Transverse colon (tissue), 4 donors: Measurements from ENCODE around the gene MXI1. TPM values are rescaled to one million over a fixed set of nuclear protein-coding genes. Genes with fewer than 3 reads are reported as not detected.
A peak's percentile ranks its signal among the peaks of the same experiment; 100 is the strongest.

Experiments
- DNase-seq: peaks from one replicate; pipeline ENCODE4 v3.0.0-alpha.2; 2019
- H3K27ac ChIP-seq, 4 donors: fragments of 200-600 bp; sonication (generic); 2 replicates each; pipeline ENCODE4 v1.5.1; 2016 to 2018; ENCODE audit warnings: inconsistent platforms in 4 of 4
- H3K27me3 ChIP-seq: fragments of 200-600 bp; sonication (generic); 2 replicates; pipeline ENCODE4 v1.5.1; 2017; ENCODE audit warnings: inconsistent platforms
- H3K36me3 ChIP-seq, 4 donors: fragments of 200-600 bp; sonication (generic); 2 replicates each; pipeline ENCODE4 v1.5.1; 2017 to 2019; ENCODE audit warnings: inconsistent platforms in 4 of 4
- H3K4me1 ChIP-seq, 4 donors: fragments of 200-600 bp; sonication (generic); 2 replicates each; pipeline ENCODE4 v1.5.1; 2017 to 2020; ENCODE audit warnings: inconsistent platforms in 4 of 4
- H3K4me3 ChIP-seq, 4 donors: fragments of 200-600 bp; sonication (generic); 1 replicate in 1 of 4; 2 replicates in 3 of 4; pipeline versions ENCODE4 v1.5.1 to v1.6.1; 2017 to 2019; ENCODE audit warnings: inconsistent platforms in 4 of 4
- H3K9me3 ChIP-seq, 2 donors: fragments of 200-600 bp; sonication (generic); 2 replicates each; pipeline ENCODE4 v1.5.1; 2017 to 2019; ENCODE audit warnings: inconsistent platforms in 2 of 2
- CTCF ChIP-seq, 5 experiments: fragments of 200-600 bp in 3 of 5; fragments of 450-650 bp in 2 of 5; sonication (generic) in 3 of 5; IDR thresholded peaks; 1 replicate in 2 of 5; 2 replicates in 3 of 5; pipeline ENCODE4 v1.5.1; 2016 to 2017; ENCODE audit warnings: antibody characterized with exemption in 5 of 5, inconsistent platforms in 3 of 5, mild to moderate bottlenecking in 2 of 5, moderate library complexity in 1 of 5
- EP300 ChIP-seq: sonication (generic); formaldehyde crosslinking; IDR thresholded peaks from one replicate; pipeline ENCODE4 v1.6.1; 2017; ENCODE audit warnings: antibody characterized with exemption, low read depth
- POLR2A ChIP-seq: fragments of 450-650 bp; IDR thresholded peaks from one replicate; pipeline ENCODE4 v1.6.1; 2016; ENCODE audit warnings: antibody characterized with exemption, mild to moderate bottlenecking, moderate library complexity
- POLR2AphosphoS5 ChIP-seq, 3 donors: sonication (generic); formaldehyde crosslinking; IDR thresholded peaks; one replicate each; pipeline ENCODE4 v1.6.1; 2016; ENCODE audit warnings: antibody characterized with exemption in 3 of 3
- WGBS, 2 donors: methylation state at CpG; one replicate each; pipeline ENCODE4 v1.1.5; 2018; ENCODE audit warnings: low coverage in 1 of 2; 5-methylcytosine and 5-hydroxymethylcytosine counted together
- in situ Hi-C, 4 donors: fragments of 200-750 bp; cut with MboI; loops; one replicate each; pipeline versions ENCODE4 v1.15.0 to v1.15.1; 2017; ENCODE audit warnings: low sequenced_read_pairs in 3 of 4, low pct_ligation_motif_present in 1 of 4, low pct_unique_long_range_greater_than_20kb in 1 of 4
- intact Hi-C: fragments of 100-400 bp; cut with DNase I; formaldehyde crosslinking; loops from one replicate; pipeline ENCODE4 v1.15.1; 2023; ENCODE audit warnings: low total_unique reads
- total RNA-seq, 4 donors: library from RNA; depleted of rRNA; stranded (reverse); fragments of >200 nt; gene quantifications; one replicate each; pipeline ENCODE4 v1.1.0, GENCODE V29; 2016

The MXI1 gene
- total RNA-seq, 4 donors from 2014 or later, result 44.8 to 96.5 (median 65.3) TPM

- no peak for TF ChIP-seq CTCF (IDR thresholded peaks at IDR 0.05)
- TF ChIP-seq POLR2A, result no peak
- TF ChIP-seq EP300, result no peak
- no peak for TF ChIP-seq POLR2AphosphoS5 (IDR thresholded peaks at IDR 0.05)
- H3K4me1 ChIP-seq, result peaks cover 8 to 60% (median 23%) of the 10 kb centered on the region in 4 donors
- peaks cover 0 to 25% (median 12%) of the 10 kb centered on the region in 4 donors for H3K36me3 ChIP-seq
- intact Hi-C loops, result no loop called here
- DNase-seq, result no peak
- H3K27ac ChIP-seq, result peak overlapping the region in 3 of 4 donors; percentile 92 to 98 (median 98)
- H3K9me3 ChIP-seq, result no peaks in the 10 kb centered on the region
- H3K27me3 ChIP-seq, result no peaks in the 10 kb centered on the region
- WGBS, 2 donors, result 5 to 7% methylated on average over 4 of the region's 4 CpGs
- in situ Hi-C loops, result loop anchor here in 2 of 4 donors (25.0 kb wide), 2 partner anchors 234 to 584 kb away; no protein-coding TSS in a partner anchor
- H3K4me3 ChIP-seq, result peak overlapping the region; percentile 78 to 99 (median 95)
These were observed 96.3 kb downstream of the MXI1 start for GRCh38 chr10:110303681-110304080.

- Histone ChIP-seq H3K4me3 (peak overlapping the region; percentile 78 to 99 (median 95)), H3K36me3 (peaks cover 0 to 20% (median 9%) of the 10 kb centered on the region in 4 donors), H3K27me3 (peaks cover under 1% of the 10 kb centered on the region), H3K27ac (peak overlapping the region; percentile 92 to 98 (median 96)), H3K4me1 (peaks cover 8 to 56% (median 23%) of the 10 kb centered on the region in 4 donors), H3K9me3 (no peaks in the 10 kb centered on the region)
- TF ChIP-seq EP300, result no peak
- no peak for TF ChIP-seq POLR2AphosphoS5 (IDR thresholded peaks at IDR 0.05)
- TF ChIP-seq CTCF (IDR thresholded peaks at IDR 0.05), result no peak
- TF ChIP-seq POLR2A, result no peak
- intact Hi-C loops, result no loop called here
- in situ Hi-C loops, result loop anchor here in 2 of 4 donors (25.0 kb wide), 2 partner anchors 233 to 583 kb away; no protein-coding TSS in a partner anchor
- 0% methylated on average over 3 to 10 of the region's 42 CpGs for WGBS, 2 donors
- no peak for DNase-seq
These were observed 97.0 kb downstream of the MXI1 start for GRCh38 chr10:110304394-110304779.

DNA sequence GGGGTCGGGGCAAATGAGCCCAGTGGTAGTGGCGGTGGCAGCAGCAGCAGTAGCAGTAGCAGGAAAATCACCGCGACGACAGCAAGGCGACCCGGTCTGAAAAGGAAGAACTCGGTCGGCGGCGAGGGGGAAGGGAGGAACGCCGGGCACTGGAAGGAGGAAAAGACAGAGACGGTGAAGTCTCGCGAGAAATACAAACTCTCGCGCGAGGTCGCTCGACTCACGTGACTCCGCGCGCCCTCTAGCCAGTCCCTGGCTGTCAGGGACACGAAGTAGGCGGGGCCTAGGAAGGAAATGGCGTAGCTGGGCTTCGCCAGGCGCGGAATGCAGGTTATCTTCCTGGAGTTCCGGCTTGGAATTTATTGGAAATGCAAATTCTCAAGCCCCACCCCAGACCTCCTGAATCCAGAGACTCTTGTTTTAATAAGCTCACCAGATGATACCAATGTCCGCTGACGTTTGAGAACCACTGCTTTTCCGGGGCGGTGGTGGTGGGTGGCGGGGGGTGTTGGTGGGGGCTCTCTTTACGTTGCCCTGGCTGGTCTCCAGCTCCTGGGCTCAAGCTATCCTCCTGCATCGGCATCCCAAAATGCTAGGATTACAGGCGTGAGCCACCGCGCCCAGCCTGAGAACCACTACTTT, 97.5 kb downstream of the MXI1 start, which contains the start of gene SMNDC1:
SMNDC1 (minus strand) TSS at position 141 of the 642 bp plus-strand sequence. CDS start 1,333 bp downstream, outside the sequence.
- 0 to 1% methylated on average over 11 to 41 of the region's 42 CpGs for WGBS, 2 donors
- peak within 1 kb of the TSS; percentile 92 to 98 (median 96) for H3K27ac ChIP-seq

More for the DNA sequence above, 97.5 kb downstream of the MXI1 start, which contains the start of gene SMNDC1:
- in situ Hi-C loops, result loop anchor here in 2 of 4 donors (25.0 kb wide), 2 partner anchors 232 to 582 kb away; no protein-coding TSS in a partner anchor
- Histone ChIP-seq H3K36me3 (peaks cover 0 to 16% (median 7%) of the 10 kb centered on the region in 4 donors), H3K9me3 (no peaks in the 10 kb centered on the region), H3K4me3 (peak within 1 kb of the TSS; percentile 78 to 99 (median 95)), H3K27me3 (peaks cover 3% of the 10 kb centered on the region), H3K4me1 (peaks cover 8 to 54% (median 23%) of the 10 kb centered on the region in 4 donors)
- intact Hi-C loops, result no loop called here
- DNase-seq, result peak; percentile 99
- peak; percentile 81 for TF ChIP-seq POLR2A
- no peak for TF ChIP-seq CTCF (IDR thresholded peaks at IDR 0.05)
- peak; percentile 86 to 92 (median 89) for TF ChIP-seq POLR2AphosphoS5 (IDR thresholded peaks at IDR 0.05)
- no peak for TF ChIP-seq EP300
